Measurements from ENCODE around the gene PHF13. TPM values are rescaled to one million over a fixed set of nuclear protein-coding genes. Genes with fewer than 3 reads are reported as not detected.

Gene PHF13
- total and polyA plus RNA-seq, 9 of the 15 experiments (the other 6 are each of a cell fraction or from before 2014, with no cell fraction given): 1.8 to 36.1 (median 11.7) TPM

GRCh38 chr1:6570987-6571386 is 42.5 kb upstream of the PHF13 start:
- no peak overlapping the region for H2AFZ ChIP-seq (ENCODE audit: low read depth, low read length)

More at GRCh38 chr1:6570987-6571386, 42.5 kb upstream of the PHF13 start:
- POLR2A ChIA-PET: interaction anchor here (0.7 to 2.9 kb wide), 7 partner anchors 11 to 63 kb away, joined by 3 to 15 read pairs (median 5); partner anchors contain the start of genes NOL9 and TAS1R1
- no peak overlapping the region for H3K4me2 ChIP-seq (ENCODE audit: insufficient read depth, low read length)
- H3K79me2 ChIP-seq (ENCODE audit: control insufficient read depth, insufficient read depth, low read length): no peaks in the 10 kb centered on the region
- WGBS (ENCODE audit: insufficient coverage, low coverage, missing lambda C conversion rate): 22% methylated on average over 5 of the region's 5 CpGs
- in situ Hi-C loops (cut with MboI): no loop called here
- no peaks in the 10 kb centered on the region for H3K9me3 ChIP-seq (replicated peaks; ENCODE audit: control insufficient read depth, insufficient read depth, low read depth, low read length)
- H3K4me1 ChIP-seq (replicated peaks in 1 of 2; ENCODE audit: control insufficient read depth in 2 of 2, insufficient read depth in 2 of 2, low read length in 2 of 2): peaks cover 0 to 8% of the 10 kb centered on the region in 2 experiments; a peak in 3 of 5 replicates
- DNase-seq (ENCODE audit: extremely low read depth in 1 of 4, low spot score in 3 of 4) (no peak), ATAC-seq (no peak), FAIRE-seq (no peak)
- H3K9me1 ChIP-seq (ENCODE audit: control insufficient read depth, insufficient read depth, low read length): no peaks in the 10 kb centered on the region
- BruUV-seq (replicated peaks): no TSS peak
- H3K4me3 ChIP-seq: no peak overlapping the region
- H3K9ac ChIP-seq (ENCODE audit: insufficient read depth in 1 of 2, low read depth in 2 of 2, low read length in 2 of 2): 0 out of 4 replicates have a peak overlapping the region, but pooled peaks of 1 of the 2 experiments have one; percentile 10
- no peak for TF ChIP-seq RNF219 (CRISPR knock-in tag; IDR thresholded peaks at IDR 0.05)
- CTCF ChIA-PET (ENCODE audit: low intra/inter-chr PET ratio): no interaction called here
- intact Hi-C loops (cut with micrococcal nuclease): no loop called here
- H4K20me1 ChIP-seq (replicated peaks; ENCODE audit: control insufficient read depth, insufficient read depth, low read length): no peaks in the 10 kb centered on the region
- no peaks in the 10 kb centered on the region for H3K36me3 ChIP-seq (ENCODE audit: control insufficient read depth, insufficient read depth, low read length)
- no peak overlapping the region for H3K27ac ChIP-seq (ENCODE audit: extremely low read depth, low read depth, low read length)
- H3K27me3 ChIP-seq (ENCODE audit: control insufficient read depth in 2 of 2, insufficient read depth in 2 of 2, low read length in 2 of 2): peaks cover 3 to 8% of the 10 kb centered on the region in 2 experiments; a peak in 2 of 5 replicates

All from K562 (cell line).